Mammary epithelial cell (primary cell): ENCODE results near the gene MEGF8.

Experiments
- CTCF ChIP-seq, 2 donors: IDR thresholded peaks in 1 of 2; conservative IDR thresholded peaks in 1 of 2; 2 replicates each; pipeline ENCODE4 v1.5.1; 2011 to 2012; ENCODE audit warnings: inconsistent platforms in 2 of 2, low read length in 2 of 2, mild to moderate bottlenecking in 2 of 2, control low read depth in 1 of 2, low read depth in 1 of 2; ENCODE audit not compliant: insufficient read depth in 1 of 2; ENCODE audit errors: extremely low read depth in 1 of 2
- EZH2 ChIP-seq: IDR thresholded peaks from 2 replicates; pipeline ENCODE4 v1.6.1; 2012; ENCODE audit warnings: low read length, inconsistent platforms, borderline replicate concordance

GRCh38 chr19:42368765-42369164, 43.3 kb downstream of the MEGF8 start:
- no peak for TF ChIP-seq CTCF (conservative IDR thresholded peaks at IDR 0.05 in 1 of 2, IDR thresholded peaks at IDR 0.05 in 1 of 2; ENCODE audit: extremely low read depth in 1 of 2, insufficient read depth in 1 of 2, low read depth in 1 of 2, low read length in 2 of 2)
- no peak for TF ChIP-seq EZH2
